ENCODE measurements around the gene TSPO. TPM values are rescaled to one million over a fixed set of nuclear protein-coding genes. Genes with fewer than 3 reads are reported as not detected.

The TSPO gene
- total and polyA plus RNA-seq, 4 donors: 86.1 to 707 (median 284) TPM

DNA sequence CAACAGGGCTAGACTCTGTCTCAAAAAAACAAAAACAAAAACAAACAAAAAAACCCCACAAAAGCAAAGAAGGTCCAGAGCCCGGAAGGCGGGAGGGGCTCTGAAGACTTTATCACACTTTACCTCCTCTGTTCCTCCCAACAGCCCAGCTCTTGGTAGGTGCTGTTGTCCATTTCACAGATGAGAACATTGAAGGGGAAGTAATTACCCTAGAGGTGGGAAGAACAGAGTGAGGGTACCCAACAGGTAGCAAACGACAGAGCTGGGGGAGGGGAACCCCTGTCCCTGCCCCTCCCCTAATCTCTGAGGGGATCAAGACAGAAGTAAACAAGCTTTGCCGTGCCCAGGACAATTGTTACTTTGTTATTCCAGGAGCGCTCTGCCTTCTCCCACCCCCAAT lies 41.8 kb upstream of the TSPO start:
- no peaks in the 10 kb centered on the region for H3K9me3 ChIP-seq (ENCODE audit: control insufficient read depth in 4 of 4, insufficient read depth in 3 of 4, low read length in 3 of 4)
- ATAC-seq (ENCODE audit: insufficient read depth, low FRiP score) (no peak), DNase-seq (no peak)
- H3K9ac ChIP-seq (ENCODE audit: insufficient read depth in 1 of 2, low read length in 2 of 2): no peak overlapping the region
- H3K4me3 ChIP-seq: no peak overlapping the region
- H3K36me3 ChIP-seq (ENCODE audit: control insufficient read depth in 4 of 4, insufficient read depth in 4 of 4, low read length in 4 of 4): no peaks in the 10 kb centered on the region
- WGBS, 2 donors: 60 to 68% methylated on average over 5 of the region's 5 CpGs
- H3K27ac ChIP-seq (ENCODE audit: low read depth in 1 of 2, low read length in 1 of 2): no peak overlapping the region
- H3K27me3 ChIP-seq (ENCODE audit: control insufficient read depth in 3 of 3, insufficient read depth in 3 of 3, low read length in 2 of 3): peaks cover 0 to 34% (median 28%) of the 10 kb centered on the region in 3 donors
- TF ChIP-seq, protein P1, sequence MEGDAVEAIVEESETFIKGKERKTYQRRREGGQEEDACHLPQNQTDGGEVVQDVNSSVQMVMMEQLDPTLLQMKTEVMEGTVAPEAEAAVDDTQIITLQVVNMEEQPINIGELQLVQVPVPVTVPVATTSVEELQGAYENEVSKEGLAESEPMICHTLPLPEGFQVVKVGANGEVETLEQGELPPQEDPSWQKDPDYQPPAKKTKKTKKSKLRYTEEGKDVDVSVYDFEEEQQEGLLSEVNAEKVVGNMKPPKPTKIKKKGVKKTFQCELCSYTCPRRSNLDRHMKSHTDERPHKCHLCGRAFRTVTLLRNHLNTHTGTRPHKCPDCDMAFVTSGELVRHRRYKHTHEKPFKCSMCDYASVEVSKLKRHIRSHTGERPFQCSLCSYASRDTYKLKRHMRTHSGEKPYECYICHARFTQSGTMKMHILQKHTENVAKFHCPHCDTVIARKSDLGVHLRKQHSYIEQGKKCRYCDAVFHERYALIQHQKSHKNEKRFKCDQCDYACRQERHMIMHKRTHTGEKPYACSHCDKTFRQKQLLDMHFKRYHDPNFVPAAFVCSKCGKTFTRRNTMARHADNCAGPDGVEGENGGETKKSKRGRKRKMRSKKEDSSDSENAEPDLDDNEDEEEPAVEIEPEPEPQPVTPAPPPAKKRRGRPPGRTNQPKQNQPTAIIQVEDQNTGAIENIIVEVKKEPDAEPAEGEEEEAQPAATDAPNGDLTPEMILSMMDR (IDR thresholded peaks at IDR 0.05; ENCODE audit: control extremely low read depth, extremely low read depth): no peak
- peaks cover 0 to 12% (median 7%) of the 10 kb centered on the region in 5 donors for H3K4me1 ChIP-seq (ENCODE audit: control insufficient read depth in 5 of 5, insufficient read depth in 5 of 5, low read length in 5 of 5)

DNA sequence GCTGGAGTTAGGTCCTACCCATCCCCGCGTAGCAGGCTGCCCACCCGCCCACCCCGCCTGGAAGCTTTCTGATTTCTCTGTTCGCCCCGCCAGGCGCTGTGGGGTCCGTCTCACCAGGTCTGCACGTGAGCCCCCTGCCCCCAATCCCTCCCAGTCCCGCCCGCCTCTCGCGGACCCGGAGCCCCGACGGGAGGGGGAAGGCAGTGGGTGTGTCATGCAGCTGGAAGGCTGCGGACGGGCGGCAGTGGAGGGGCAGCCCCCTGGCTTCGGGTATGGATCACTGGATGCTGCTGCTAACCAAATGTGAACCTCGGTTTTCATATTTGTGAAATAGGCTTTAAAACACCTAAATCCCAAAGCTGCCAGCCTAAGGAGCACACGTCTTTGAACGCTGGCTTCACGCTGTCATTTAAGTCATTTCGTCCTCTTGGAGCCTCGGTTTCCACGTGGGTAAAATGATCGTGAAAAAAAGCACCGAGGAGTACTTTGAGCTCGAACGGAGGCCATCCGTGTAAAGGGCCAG lies 41.4 kb upstream of the TSPO start:
- H3K9me3 ChIP-seq (ENCODE audit: control insufficient read depth in 4 of 4, insufficient read depth in 3 of 4, low read length in 3 of 4): no peaks in the 10 kb centered on the region
- peak overlapping the region; percentile 13 for H3K4me3 ChIP-seq
- ATAC-seq (ENCODE audit: insufficient read depth, low FRiP score): no peak
- DNase-seq: no peak
- H3K27ac ChIP-seq (ENCODE audit: low read depth in 1 of 2, low read length in 1 of 2): no peak overlapping the region
- H3K36me3 ChIP-seq (ENCODE audit: control insufficient read depth in 4 of 4, insufficient read depth in 4 of 4, low read length in 4 of 4): no peaks in the 10 kb centered on the region
- TF ChIP-seq, protein P1 (IDR thresholded peaks at IDR 0.05; ENCODE audit: control extremely low read depth, extremely low read depth): no peak
- peaks cover 0 to 35% (median 28%) of the 10 kb centered on the region in 3 donors for H3K27me3 ChIP-seq (ENCODE audit: control insufficient read depth in 3 of 3, insufficient read depth in 3 of 3, low read length in 2 of 3)
- H3K9ac ChIP-seq (ENCODE audit: insufficient read depth in 1 of 2, low read length in 2 of 2): no peak overlapping the region
- WGBS, 2 donors: 14 to 16% methylated on average over 31 to 32 of the region's 32 CpGs
- H3K4me1 ChIP-seq (ENCODE audit: control insufficient read depth in 5 of 5, insufficient read depth in 5 of 5, low read length in 5 of 5): peaks cover 0 to 12% (median 7%) of the 10 kb centered on the region in 5 donors

GRCh38 chr22:43110444-43110926 lies 40.9 kb upstream of the TSPO start, which contains the start of gene BIK:
BIK (plus strand) TSS chr22:43110750; CDS start chr22:43124023, 13,273 bp downstream.
- H3K27ac ChIP-seq (ENCODE audit: low read depth in 1 of 2, low read length in 1 of 2): no peak within 1 kb of the TSS
- TF ChIP-seq, protein P1 (IDR thresholded peaks at IDR 0.05; ENCODE audit: control extremely low read depth, extremely low read depth): peak; percentile 18
- ATAC-seq (ENCODE audit: insufficient read depth, low FRiP score): peak; percentile 43
- WGBS, 2 donors: 0 to 1% methylated on average over 47 to 49 of the region's 49 CpGs
- H3K4me1 ChIP-seq (ENCODE audit: control insufficient read depth in 5 of 5, insufficient read depth in 5 of 5, low read length in 5 of 5): peaks cover 0 to 12% (median 7%) of the 10 kb centered on the region in 5 donors
- no peaks in the 10 kb centered on the region for H3K36me3 ChIP-seq (ENCODE audit: control insufficient read depth in 4 of 4, insufficient read depth in 4 of 4, low read length in 4 of 4)
- peak within 1 kb of the TSS in 1 of 2 donors; percentile 37 for H3K9ac ChIP-seq (ENCODE audit: insufficient read depth in 1 of 2, low read length in 2 of 2)
- peaks cover 0 to 35% (median 28%) of the 10 kb centered on the region in 3 donors for H3K27me3 ChIP-seq (ENCODE audit: control insufficient read depth in 3 of 3, insufficient read depth in 3 of 3, low read length in 2 of 3)
- peak within 1 kb of the TSS; percentile 61 for H3K4me3 ChIP-seq
- DNase-seq: peak; percentile 41 to 57 (median 55)
- no peaks in the 10 kb centered on the region for H3K9me3 ChIP-seq (ENCODE audit: control insufficient read depth in 4 of 4, insufficient read depth in 3 of 4, low read length in 3 of 4)
